Thymus (tissue), 14 donors: ENCODE results near the gene FARSB. TPM values are rescaled to one million over a fixed set of nuclear protein-coding genes. Genes with fewer than 3 reads are reported as not detected.
"Not testable (repeated sequence)": the region's sequence is repeated elsewhere in the genome, so short reads cannot be mapped to it uniquely, and the experiment has no call there.

Experiments used
- DNase-seq, 9 donors: peaks; one replicate each; pipeline ENCODE4 v3.0.0-alpha.2; 2013; ENCODE audit warnings: low spot score in 9 of 9, low read depth in 6 of 9, missing footprints in 1 of 9
- H3K27ac ChIP-seq, 2 donors: one replicate each; pipeline ENCODE4 v1.5.1; 2013; ENCODE audit warnings: control low read depth in 1 of 2, low read depth in 1 of 2, low read length in 1 of 2, mild to moderate bottlenecking in 1 of 2, moderate library complexity in 1 of 2
- H3K27me3 ChIP-seq, 2 donors: one replicate each; pipeline ENCODE4 v1.5.1; 2013; ENCODE audit warnings: low read length in 1 of 2; ENCODE audit not compliant: control insufficient read depth in 2 of 2, insufficient read depth in 1 of 2
- H3K36me3 ChIP-seq, 2 donors: one replicate each; pipeline ENCODE4 v1.5.1; 2013; ENCODE audit warnings: low read length in 1 of 2, mild to moderate bottlenecking in 1 of 2, moderate library complexity in 1 of 2; ENCODE audit not compliant: control insufficient read depth in 2 of 2, insufficient read depth in 2 of 2
- H3K4me1 ChIP-seq, 2 donors: one replicate each; pipeline ENCODE4 v1.5.1; 2013; ENCODE audit warnings: low read length in 2 of 2; ENCODE audit not compliant: control insufficient read depth in 2 of 2, insufficient read depth in 2 of 2
- H3K4me3 ChIP-seq, 2 donors: one replicate each; pipeline ENCODE4 v1.5.1; 2013; ENCODE audit warnings: low read length in 2 of 2, control low read depth in 1 of 2, mild to moderate bottlenecking in 1 of 2
- H3K9me3 ChIP-seq, 2 donors: one replicate each; pipeline ENCODE4 v1.5.1; 2013; ENCODE audit warnings: low read length in 1 of 2, mild to moderate bottlenecking in 1 of 2; ENCODE audit not compliant: control insufficient read depth in 2 of 2, insufficient read depth in 1 of 2
- WGBS: extraction: QIAGEN DNeasy Blood & Tissue Kit; methylation state at CpG from one replicate; pipeline ENCODE4 v1.1.7; 2013; 5-methylcytosine and 5-hydroxymethylcytosine counted together
- long read RNA-seq, 10 donors: transcript quantifications; one replicate each; lab custom pipeline, GENCODE V29; 2026
- polyA plus RNA-seq: library from polyadenylated mRNA; stranded (reverse); fragments of 200-250 nt; gene quantifications from one replicate; pipeline ENCODE4 v1.2.3, GENCODE V29; 2013
- total RNA-seq: library from RNA; stranded (reverse); fragments of 120-200 nt; gene quantifications from one replicate; pipeline ENCODE4 v1.2.4, GENCODE V29; 2013
- donor health status: healthy.

Gene FARSB
- total RNA-seq (13.5 TPM), polyA plus RNA-seq (15.9 TPM)
- long read RNA-seq, donor 1, partial matches to known transcripts = 0 of 4 reads
- long read RNA-seq, donor 1, other reads (novel, unspliced or antisense) = 0 of 4 reads
- long read RNA-seq, donor 2, transcript FARSB-201 (17 exons, 3,369 nt) = major isoform, 13 of 27 reads
- long read RNA-seq, donor 2, partial matches to known transcripts = 14 of 27 reads
- long read RNA-seq, donor 2, other reads (novel, unspliced or antisense) = 0 of 27 reads
- long read RNA-seq, donor 3, transcript FARSB-201 (17 exons, 3,369 nt) = major isoform, 15 of 15 reads
- long read RNA-seq, donor 3, partial matches to known transcripts = 0 of 15 reads
- long read RNA-seq, donor 3, other reads (novel, unspliced or antisense) = 0 of 15 reads
- long read RNA-seq, donor 4, transcript FARSB-201 (17 exons, 3,369 nt) = major isoform, 6 of 6 reads
- long read RNA-seq, donor 4, partial matches to known transcripts = 0 of 6 reads
- long read RNA-seq, donor 4, other reads (novel, unspliced or antisense) = 0 of 6 reads
- long read RNA-seq, donor 5, transcript FARSB-201 (17 exons, 3,369 nt) = major isoform, 7 of 7 reads
- long read RNA-seq, donor 5, partial matches to known transcripts = 0 of 7 reads
- long read RNA-seq, donor 5, other reads (novel, unspliced or antisense) = 0 of 7 reads
- long read RNA-seq, donor 6, transcript FARSB-201 (17 exons, 3,369 nt) = major isoform, 6 of 6 reads
- long read RNA-seq, donor 6, partial matches to known transcripts = 0 of 6 reads
- long read RNA-seq, donor 6, other reads (novel, unspliced or antisense) = 0 of 6 reads
- long read RNA-seq, donor 7, transcript FARSB-201 (17 exons, 3,369 nt) = major isoform, 10 of 19 reads
- long read RNA-seq, donor 7, partial matches to known transcripts = 9 of 19 reads
- long read RNA-seq, donor 7, other reads (novel, unspliced or antisense) = 0 of 19 reads
- long read RNA-seq, donor 8, transcript FARSB-201 (17 exons, 3,369 nt) = major isoform, 7 of 7 reads
- long read RNA-seq, donor 8, partial matches to known transcripts = 0 of 7 reads
- long read RNA-seq, donor 8, other reads (novel, unspliced or antisense) = 0 of 7 reads
- long read RNA-seq, donor 9, transcript FARSB-201 (17 exons, 3,369 nt) = major isoform, 7 of 7 reads
- long read RNA-seq, donor 9, partial matches to known transcripts = 0 of 7 reads
- long read RNA-seq, donor 9, other reads (novel, unspliced or antisense) = 0 of 7 reads
- long read RNA-seq, donor 10, transcript FARSB-201 (17 exons, 3,369 nt) = major isoform, 7 of 7 reads
- long read RNA-seq, donor 10, partial matches to known transcripts = 0 of 7 reads
- long read RNA-seq, donor 10, other reads (novel, unspliced or antisense) = 0 of 7 reads

DNA sequence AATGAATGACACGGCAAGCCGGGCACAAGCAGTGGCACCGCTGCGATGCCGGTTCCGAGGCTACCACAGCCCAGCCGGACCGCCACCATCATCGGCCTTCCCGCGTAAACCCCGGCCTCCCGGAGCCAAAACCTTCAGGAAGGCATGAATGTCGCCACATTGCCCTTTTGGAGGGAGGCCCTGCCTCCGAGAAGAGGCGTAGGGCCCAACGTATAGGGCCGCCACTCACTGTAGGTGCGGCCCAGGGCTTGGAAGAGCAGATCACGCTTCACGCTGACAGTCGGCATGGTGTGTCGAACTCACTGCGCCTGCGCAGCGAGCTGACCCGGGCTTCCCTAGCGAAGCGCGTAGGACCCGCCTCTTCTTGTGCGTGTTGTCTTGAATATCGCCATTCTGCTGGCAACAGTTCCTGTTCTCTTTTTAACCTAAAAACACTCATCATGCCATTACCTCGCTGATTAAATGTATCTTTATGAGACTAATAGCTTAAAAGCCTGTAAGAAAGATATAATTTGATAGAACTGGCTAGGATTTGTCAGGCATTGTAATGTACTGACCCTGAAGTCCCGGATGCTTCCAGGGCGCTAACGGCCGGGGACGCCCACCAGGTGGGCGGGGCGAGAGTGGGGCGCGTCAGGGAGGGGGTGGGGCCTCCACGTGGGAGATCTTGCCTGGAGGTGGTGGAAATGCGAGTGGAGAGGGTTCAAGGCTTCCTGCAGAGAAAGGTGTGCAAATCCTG is at the start of gene FARSB:
FARSB (minus strand) TSS at position 306 of the 739 bp plus-strand sequence; CDS start at position 287, 19 bp downstream.
- H3K36me3 ChIP-seq = no peaks in the 10 kb centered on the region
- H3K4me3 ChIP-seq = peak within 1 kb of the TSS; percentile 86 to 95
- H3K4me1 ChIP-seq = peaks cover 12 to 13% of the 10 kb centered on the region in 2 donors
- no peaks in the 10 kb centered on the region for H3K27me3 ChIP-seq
- peak within 1 kb of the TSS; percentile 92 to 95 for H3K27ac ChIP-seq
- WGBS = under 1% methylated on average over 45 of the region's 45 CpGs
- H3K9me3 ChIP-seq = no peaks in the 10 kb centered on the region
- peak; percentile 92 to 98 (median 95) for DNase-seq

DNA sequence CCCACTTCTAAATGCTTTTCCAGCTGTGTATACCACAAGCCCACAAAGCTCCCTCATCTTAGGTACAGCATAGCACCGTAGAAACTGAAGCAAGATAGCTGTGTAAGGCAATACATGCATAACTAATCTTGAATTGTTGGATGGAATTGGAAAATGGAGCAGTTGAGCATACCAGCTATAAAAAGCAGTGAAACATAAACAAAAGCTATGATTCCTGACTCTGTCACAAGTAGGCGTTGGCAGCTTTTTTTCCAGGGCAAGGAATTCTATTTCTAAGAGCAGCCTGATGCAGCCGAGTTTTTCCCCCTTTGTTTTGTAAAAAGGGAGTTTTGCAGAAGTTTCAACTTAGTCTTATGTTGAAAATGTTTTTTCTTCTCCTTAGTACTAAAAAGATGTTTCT is 48.0 kb upstream of the FARSB start:
- H3K36me3 ChIP-seq = no peaks in the 10 kb centered on the region
- H3K4me3 ChIP-seq = no peak overlapping the region
- no peak for DNase-seq
- H3K4me1 ChIP-seq = peaks cover 13 to 26% of the 10 kb centered on the region in 2 donors
- H3K9me3 ChIP-seq = no peaks in the 10 kb centered on the region
- 66% methylated on average over 3 of the region's 3 CpGs for WGBS
- H3K27ac ChIP-seq = no peak overlapping the region
- no peaks in the 10 kb centered on the region for H3K27me3 ChIP-seq

DNA sequence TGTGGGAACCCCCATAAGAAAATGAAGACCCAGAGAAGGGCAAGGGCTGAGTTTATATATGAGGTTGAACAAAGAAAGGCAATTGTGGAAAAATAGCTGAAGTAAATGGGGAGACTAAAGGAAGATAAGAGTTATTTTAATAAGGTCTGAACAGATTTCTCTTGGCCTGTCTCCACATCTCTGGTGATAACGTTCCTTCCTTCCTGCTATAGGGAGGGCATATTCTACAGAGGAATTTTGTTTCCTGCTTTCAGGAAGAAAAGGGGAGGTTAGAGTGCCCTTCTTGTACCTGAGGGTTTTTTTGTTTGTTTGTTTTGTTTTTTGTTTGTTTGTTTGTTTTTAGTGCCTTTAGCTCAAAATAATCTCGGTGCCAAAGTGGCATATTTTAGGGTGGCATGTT is 47.2 kb upstream of the FARSB start:
- peaks cover 13 to 22% of the 10 kb centered on the region in 2 donors for H3K4me1 ChIP-seq
- WGBS = 94% methylated on average over 2 of the region's 2 CpGs

DNA sequence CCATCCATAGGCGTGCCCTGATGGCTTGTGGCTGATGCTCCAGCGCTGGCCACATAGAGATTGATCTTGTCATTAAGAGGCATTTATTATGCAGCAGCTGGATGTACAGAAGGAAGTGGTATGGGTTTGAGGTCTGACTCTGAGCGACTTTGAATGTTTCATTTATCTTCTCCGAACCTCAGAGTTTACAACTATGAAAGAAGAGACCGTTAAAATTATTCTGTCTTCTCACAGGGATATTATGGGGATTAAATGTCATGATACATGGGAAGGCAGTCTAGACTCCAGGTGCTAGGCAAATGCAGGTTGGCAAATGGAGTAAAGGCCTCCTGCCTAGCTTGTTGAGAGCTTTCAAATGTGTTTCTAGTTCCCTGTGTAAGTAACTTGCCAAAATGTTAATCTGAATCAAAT is 45.8 kb upstream of the FARSB start:
- 4% methylated on average over 5 of the region's 5 CpGs for WGBS
- Histone ChIP-seq H3K27me3 (no peaks in the 10 kb centered on the region), H3K4me3 (peak overlapping the region in 1 of 2 donors; percentile 12), H3K27ac (peak overlapping the region in 1 of 2 donors; percentile 48), H3K36me3 (no peaks in the 10 kb centered on the region), H3K9me3 (no peaks in the 10 kb centered on the region), H3K4me1 (peaks cover 8 to 13% of the 10 kb centered on the region in 2 donors)
- DNase-seq = peak in 4 of 9 donors; percentile 35 to 78 (median 48)

More for the DNA sequence above, 47.2 kb upstream of the FARSB start:
- no peaks in the 10 kb centered on the region for H3K27me3 ChIP-seq
- no peaks in the 10 kb centered on the region for H3K36me3 ChIP-seq
- no peak overlapping the region for H3K27ac ChIP-seq
- no peak overlapping the region for H3K4me3 ChIP-seq
- no peak for DNase-seq
- H3K9me3 ChIP-seq = no peaks in the 10 kb centered on the region

DNA sequence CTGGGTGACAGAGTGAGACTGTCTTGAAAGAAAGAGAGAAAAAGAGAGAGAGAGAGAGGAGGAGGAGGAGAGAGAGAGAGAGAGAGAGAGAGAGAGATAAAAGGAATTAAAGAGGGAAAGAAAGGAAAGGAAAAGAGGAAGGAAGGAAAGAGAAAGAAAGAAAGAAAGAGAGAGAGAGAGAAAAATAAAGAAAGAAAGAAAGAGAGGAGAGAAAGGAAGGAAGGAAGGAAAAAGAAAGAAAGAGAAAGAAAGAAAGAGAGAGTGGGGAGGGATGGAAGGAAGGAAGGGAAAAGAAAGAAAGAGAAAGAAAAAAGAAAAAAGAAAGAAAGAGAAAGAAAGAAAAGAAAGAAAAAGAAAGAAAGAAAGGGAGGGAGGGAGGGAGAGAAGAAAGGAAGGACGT is 45.3 kb upstream of the FARSB start:
- H3K36me3 ChIP-seq = no peaks in the 10 kb centered on the region
- peaks cover 8 to 13% of the 10 kb centered on the region in 2 donors for H3K4me1 ChIP-seq
- no peaks in the 10 kb centered on the region for H3K9me3 ChIP-seq
- H3K4me3 ChIP-seq = peak overlapping the region in 1 of 2 donors; percentile 12
- DNase-seq = no peak
- H3K27ac ChIP-seq = no peak overlapping the region
- 5% methylated on average over 1 of the region's 1 CpG for WGBS
- H3K27me3 ChIP-seq = no peaks in the 10 kb centered on the region

DNA sequence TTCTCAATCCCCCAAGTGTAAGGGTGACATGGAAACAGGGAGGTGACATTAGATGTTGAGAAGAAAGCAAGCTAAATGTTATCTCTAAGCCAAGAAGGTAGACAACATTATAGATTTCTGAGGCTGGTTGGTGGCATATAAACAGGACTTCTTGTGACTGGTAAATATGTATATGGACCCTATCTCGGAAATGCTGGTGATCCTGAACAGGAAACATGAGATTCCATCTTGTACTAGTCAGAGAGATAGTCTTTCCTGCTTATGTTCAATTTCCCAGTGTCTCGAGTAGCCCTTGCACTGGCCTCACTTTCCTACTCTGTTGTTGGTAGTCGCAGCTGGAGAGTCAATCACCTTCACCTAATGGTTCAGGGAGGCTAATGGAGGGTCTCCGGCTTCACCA is 42.4 kb upstream of the FARSB start:
- Histone ChIP-seq H3K4me1 (peaks cover 8 to 10% of the 10 kb centered on the region in 2 donors), H3K9me3 (no peaks in the 10 kb centered on the region), H3K27ac (no peak overlapping the region), H3K4me3 (no peak overlapping the region), H3K27me3 (no peaks in the 10 kb centered on the region), H3K36me3 (no peaks in the 10 kb centered on the region)
- WGBS = over 99% methylated on average over 4 of the region's 4 CpGs
- no peak for DNase-seq

DNA sequence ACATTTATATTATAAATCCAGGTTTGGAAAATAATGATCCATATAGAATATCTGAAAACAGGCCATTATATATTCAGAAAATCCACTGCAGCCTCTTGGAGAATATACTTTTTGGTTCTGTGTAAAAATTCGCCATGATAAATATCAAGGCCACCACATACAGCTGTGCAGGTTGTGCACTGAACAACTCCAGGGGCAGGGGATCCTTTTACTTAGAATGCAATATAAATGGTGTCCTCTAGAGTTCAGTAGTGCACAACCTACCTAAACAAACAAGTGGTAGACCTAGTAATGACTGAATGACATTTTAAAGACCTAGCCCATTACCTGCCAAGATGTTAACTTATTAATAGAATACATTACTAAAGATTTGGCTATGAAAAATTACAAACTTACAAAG is 37.9 kb upstream of the FARSB start:
- Histone ChIP-seq H3K27ac (no peak overlapping the region), H3K27me3 (no peaks in the 10 kb centered on the region), H3K9me3 (no peaks in the 10 kb centered on the region), H3K4me1 (peaks cover 0 to 3% of the 10 kb centered on the region in 2 donors), H3K4me3 (no peak overlapping the region), H3K36me3 (no peaks in the 10 kb centered on the region)
- no peak for DNase-seq
- 93% methylated on average over 1 of the region's 1 CpG for WGBS

DNA sequence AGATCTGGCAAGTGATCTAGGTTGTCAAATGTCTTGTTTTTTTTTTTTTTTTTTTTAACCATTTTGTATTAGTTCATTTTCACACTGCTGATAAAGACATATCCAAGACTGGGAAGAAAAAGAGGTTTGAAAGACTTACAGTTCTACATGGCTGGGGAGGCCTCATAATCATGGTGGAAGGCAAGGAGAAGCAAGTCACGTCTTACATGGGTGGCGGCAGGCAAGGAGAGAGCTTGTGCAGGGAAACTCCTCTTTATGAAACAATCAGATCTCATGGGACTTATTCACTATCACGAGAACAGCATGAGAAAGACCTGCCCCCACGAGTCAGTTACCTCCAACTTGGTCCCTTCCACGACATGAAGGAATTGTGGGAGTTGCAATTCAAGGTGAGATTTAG is 37.5 kb upstream of the FARSB start:
- over 99% methylated on average over 5 of the region's 5 CpGs for whole genome bisulfite sequencing
- DNase-seq, H3K4me3 ChIP-seq, H3K9me3 ChIP-seq, H3K36me3 ChIP-seq, H3K27me3 ChIP-seq, H3K4me1 ChIP-seq, H3K27ac ChIP-seq: not testable (repeated sequence)
